Trophoblast cell (in vitro differentiated cells and primary cell): ENCODE data around the gene ADAM8.
"Not testable (repeated sequence)": the region's sequence is repeated elsewhere in the genome, so short reads cannot be mapped to it uniquely, and the experiment has no call there.

Experiments used
- DNase-seq, 2 donors: peaks; one replicate each; pipeline ENCODE4 v3.0.0-alpha.2; 2016
- H2AFZ ChIP-seq: 2 replicates; pipeline ENCODE4 v1.6.1; 2013; ENCODE audit warnings: low read length, moderate library complexity, mild to moderate bottlenecking; ENCODE audit not compliant: insufficient read depth, poor library complexity
- H2AK5ac ChIP-seq: 2 replicates; pipeline ENCODE4 v1.6.1; 2013; ENCODE audit warnings: mild to moderate bottlenecking, low read length
- H2BK120ac ChIP-seq: 2 replicates; pipeline ENCODE4 v1.6.1; 2013; ENCODE audit warnings: low read length, mild to moderate bottlenecking, moderate library complexity; ENCODE audit not compliant: insufficient read depth, poor library complexity
- H2BK12ac ChIP-seq: 2 replicates; pipeline ENCODE4 v1.6.1; 2013; ENCODE audit warnings: mild to moderate bottlenecking, low read length, moderate library complexity
- H2BK5ac ChIP-seq: 2 replicates; pipeline ENCODE4 v1.6.1; 2013; ENCODE audit warnings: low read length, low read depth, moderate library complexity, mild to moderate bottlenecking; ENCODE audit not compliant: poor library complexity
- H3K14ac ChIP-seq: 2 replicates; pipeline ENCODE4 v1.6.1; 2013; ENCODE audit warnings: mild to moderate bottlenecking, low read length
- H3K18ac ChIP-seq: 2 replicates; pipeline ENCODE4 v1.6.1; 2013; ENCODE audit warnings: mild to moderate bottlenecking, low read length
- H3K23ac ChIP-seq: 2 replicates; pipeline ENCODE4 v1.6.1; 2013; ENCODE audit warnings: low read length
- H3K27ac ChIP-seq: 2 replicates; pipeline ENCODE4 v1.5.1; 2013; ENCODE audit warnings: low read depth, mild to moderate bottlenecking, inconsistent platforms, low read length, moderate library complexity
- H3K27me3 ChIP-seq: 2 replicates; pipeline ENCODE4 v1.6.1; 2013; ENCODE audit warnings: inconsistent platforms, mild to moderate bottlenecking, low read length, moderate library complexity; ENCODE audit not compliant: insufficient read depth
- H3K36me3 ChIP-seq, 2 experiments: 1 replicate in 1 of 2; 2 replicates in 1 of 2; pipeline ENCODE4 v1.6.1; 2013; ENCODE audit warnings: low read length in 2 of 2, mild to moderate bottlenecking in 2 of 2, moderate library complexity in 1 of 2; ENCODE audit not compliant: insufficient read depth in 2 of 2, control insufficient read depth in 1 of 2
- H3K4ac ChIP-seq: 2 replicates; pipeline ENCODE4 v1.6.1; 2013; ENCODE audit warnings: low read depth, mild to moderate bottlenecking, low read length, moderate library complexity
- H3K4me1 ChIP-seq, 2 experiments: 1 replicate in 1 of 2; 2 replicates in 1 of 2; pipeline ENCODE4 v1.6.1; 2013; ENCODE audit warnings: low read length in 2 of 2, mild to moderate bottlenecking in 2 of 2, moderate library complexity in 1 of 2; ENCODE audit not compliant: insufficient read depth in 2 of 2, control insufficient read depth in 1 of 2
- H3K4me2 ChIP-seq: 2 replicates; pipeline ENCODE4 v1.6.1; 2013; ENCODE audit warnings: inconsistent platforms, mild to moderate bottlenecking, low read length, moderate library complexity
- H3K4me3 ChIP-seq: 2 replicates; pipeline ENCODE4 v1.5.1; 2013; ENCODE audit warnings: mild to moderate bottlenecking, low read depth, low read length, inconsistent platforms
- H3K79me1 ChIP-seq: one replicate; pipeline ENCODE4 v1.6.1; 2013; ENCODE audit warnings: low read length
- H3K79me2 ChIP-seq: 2 replicates; pipeline ENCODE4 v1.6.1; 2013; ENCODE audit warnings: low read length, mild to moderate bottlenecking; ENCODE audit not compliant: control insufficient read depth, insufficient read depth, poor library complexity
- H3K9ac ChIP-seq: 2 replicates; pipeline ENCODE4 v1.6.1; 2013; ENCODE audit warnings: mild to moderate bottlenecking, low read length
- H3K9me3 ChIP-seq: 2 replicates; pipeline ENCODE4 v1.6.1; 2013; ENCODE audit warnings: low read depth, mild to moderate bottlenecking, control low read depth, inconsistent platforms, low read length; ENCODE audit not compliant: insufficient read depth
- H4K12ac ChIP-seq: 2 replicates; pipeline ENCODE4 v1.6.1; 2013; ENCODE audit warnings: low read depth, mild to moderate bottlenecking, low read length, moderate library complexity
- H4K8ac ChIP-seq: 2 replicates; pipeline ENCODE4 v1.6.1; 2013; ENCODE audit warnings: low read depth, mild to moderate bottlenecking, low read length, moderate library complexity
- H4K91ac ChIP-seq: one replicate; pipeline ENCODE4 v1.6.1; 2013; ENCODE audit warnings: low read depth, mild to moderate bottlenecking, low read length, moderate library complexity
- WGBS: extraction: QIAGEN DNeasy Blood & Tissue Kit; methylation state at CpG from one replicate; pipeline ENCODE4 v1.1.7; 2013; ENCODE audit warnings: missing lambda C conversion rate; ENCODE audit not compliant: insufficient read length, insufficient coverage; ENCODE audit errors: extremely low coverage; 5-methylcytosine and 5-hydroxymethylcytosine counted together

ADAM8 gene

DNA sequence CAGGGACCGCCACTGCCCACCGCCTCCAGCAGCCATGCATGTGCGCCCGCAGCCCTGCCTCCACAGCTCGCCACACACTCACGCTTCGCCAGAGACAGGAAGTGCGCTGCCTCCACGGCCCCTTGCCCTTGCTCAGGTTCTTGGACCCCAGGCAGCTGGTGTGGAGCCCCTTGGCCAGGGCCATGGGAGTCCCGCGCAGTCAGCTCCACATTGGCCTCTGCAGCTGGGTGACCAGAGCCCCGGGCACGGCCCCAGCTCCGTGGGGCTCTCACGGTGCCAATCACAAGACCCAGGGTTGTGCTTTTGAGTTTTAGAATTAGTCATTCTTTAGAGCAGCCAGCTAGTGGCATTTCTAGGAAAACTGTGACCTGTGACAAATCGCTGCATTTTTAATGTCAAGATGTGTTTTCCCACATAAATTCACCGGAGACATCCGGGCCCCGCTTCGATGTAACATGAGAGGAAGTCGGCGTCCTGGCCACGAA is 50.9 kb downstream of the ADAM8 start:
- Histone ChIP-seq H2BK5ac (no peak overlapping the region), H3K27me3 (peaks cover 24% of the 10 kb centered on the region), H2BK120ac (peak overlapping the region; percentile 20), H3K36me3 (no peaks in the 10 kb centered on the region), H3K4me1 (peaks cover 0 to 4% of the 10 kb centered on the region in 2 experiments), H2BK12ac (no peak overlapping the region), H3K79me2 (no peaks in the 10 kb centered on the region), H3K14ac (no peak overlapping the region), H2AFZ (no peak overlapping the region), H4K12ac (peak overlapping the region; percentile 3), H3K4me2 (no peak overlapping the region), H3K9me3 (peaks cover 3% of the 10 kb centered on the region), H4K91ac (no peak overlapping the region), H3K27ac (no peak overlapping the region), H3K23ac (no peak overlapping the region), H2AK5ac (no peak overlapping the region), H3K79me1 (peaks cover 2% of the 10 kb centered on the region), H4K8ac (no peak overlapping the region), H3K4ac (no peak overlapping the region), H3K4me3 (no peak overlapping the region), H3K9ac (no peak overlapping the region), H3K18ac (no peak overlapping the region)
- no peak for DNase-seq
- no CpG with 5 or more reads among the region's 23 CpGs for WGBS

DNA sequence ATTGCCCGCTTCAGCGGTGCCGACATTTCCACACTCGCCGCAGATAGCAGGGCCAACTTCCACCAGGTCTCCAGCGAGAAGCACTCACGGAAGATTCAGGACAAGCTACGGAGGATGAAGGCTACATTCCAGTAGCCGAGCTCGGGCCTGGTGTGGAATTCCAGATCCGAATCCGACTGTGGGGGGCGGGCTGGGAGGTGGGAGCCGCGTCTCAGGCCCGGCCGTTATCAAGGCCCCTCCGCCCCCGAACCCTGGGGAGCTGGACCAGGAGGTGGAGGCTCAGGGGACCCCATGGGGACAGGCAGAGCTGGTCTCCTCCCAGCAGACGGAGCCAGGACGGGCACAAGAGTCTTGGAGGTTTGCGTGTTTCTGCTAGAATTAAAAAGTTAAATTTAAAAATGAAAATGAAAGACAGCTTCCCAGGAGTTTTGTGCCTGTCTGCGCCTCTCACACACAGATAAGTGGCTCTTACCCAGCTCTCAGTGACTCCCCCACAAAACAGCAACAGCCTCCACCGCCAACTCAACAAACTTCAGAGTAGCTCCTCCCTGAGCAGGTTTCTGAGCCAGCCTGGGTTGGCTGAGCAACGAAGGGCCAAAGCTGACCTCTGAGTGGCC is 51.8 kb downstream of the ADAM8 start:
- no peak overlapping the region for H3K4me2 ChIP-seq
- H3K4me1 ChIP-seq = no peaks in the 10 kb centered on the region
- H3K23ac ChIP-seq = no peak overlapping the region
- H3K4ac ChIP-seq = no peak overlapping the region
- no peak overlapping the region for H3K18ac ChIP-seq
- peak overlapping the region; percentile 20 for H2BK120ac ChIP-seq
- DNase-seq = no peak
- no peaks in the 10 kb centered on the region for H3K36me3 ChIP-seq
- H2AK5ac ChIP-seq = no peak overlapping the region
- H3K14ac ChIP-seq = peak overlapping the region; percentile 39
- H2BK12ac ChIP-seq = no peak overlapping the region
- peaks cover 2% of the 10 kb centered on the region for H3K79me1 ChIP-seq
- no peak overlapping the region for H3K4me3 ChIP-seq
- WGBS = no CpG with 5 or more reads among the region's 25 CpGs
- H4K91ac ChIP-seq = peak overlapping the region; percentile 55
- H2BK5ac ChIP-seq = no peak overlapping the region
- no peak overlapping the region for H4K8ac ChIP-seq
- peaks cover 3% of the 10 kb centered on the region for H3K9me3 ChIP-seq
- H3K9ac ChIP-seq = no peak overlapping the region
- no peak overlapping the region for H2AFZ ChIP-seq
- H4K12ac ChIP-seq = no peak overlapping the region
- no peak overlapping the region for H3K27ac ChIP-seq
- no peaks in the 10 kb centered on the region for H3K79me2 ChIP-seq
- peaks cover 18% of the 10 kb centered on the region for H3K27me3 ChIP-seq

GRCh38 chr10:133224076-133224475 is 52.6 kb downstream of the ADAM8 start:
- Histone ChIP-seq H4K91ac (no peak overlapping the region), H4K8ac (no peak overlapping the region), H3K4me3 (no peak overlapping the region), H3K4me1 (no peaks in the 10 kb centered on the region), H3K14ac (no peak overlapping the region), H3K23ac (no peak overlapping the region), H4K12ac (no peak overlapping the region), H3K9ac (no peak overlapping the region), H3K27me3 (peaks cover 10% of the 10 kb centered on the region), H3K36me3 (no peaks in the 10 kb centered on the region), H2AK5ac (no peak overlapping the region), H2AFZ (no peak overlapping the region), H3K27ac (no peak overlapping the region), H2BK12ac (no peak overlapping the region), H3K4me2 (no peak overlapping the region), H3K4ac (no peak overlapping the region), H3K79me1 (peaks cover 2% of the 10 kb centered on the region), H2BK5ac (no peak overlapping the region), H3K79me2 (no peaks in the 10 kb centered on the region), H2BK120ac (no peak overlapping the region), H3K9me3 (peaks cover under 1% of the 10 kb centered on the region), H3K18ac (no peak overlapping the region)
- DNase-seq = no peak
- no CpG with 5 or more reads among the region's 14 CpGs for WGBS

- not testable (repeated sequence) for H3K79me1 ChIP-seq, H3K27ac ChIP-seq, H3K4me1 ChIP-seq, H3K36me3 ChIP-seq, H3K4ac ChIP-seq, H2BK120ac ChIP-seq, H3K18ac ChIP-seq, H3K9me3 ChIP-seq, H3K9ac ChIP-seq, H3K23ac ChIP-seq, H2AK5ac ChIP-seq, H3K27me3 ChIP-seq, H2BK5ac ChIP-seq, H3K4me2 ChIP-seq, H4K8ac ChIP-seq, H3K14ac ChIP-seq, H4K91ac ChIP-seq, H3K79me2 ChIP-seq, H2BK12ac ChIP-seq, H2AFZ ChIP-seq, DNase-seq, H4K12ac ChIP-seq, H3K4me3 ChIP-seq
- WGBS = no CpG with 5 or more reads among the region's 22 CpGs
Measured at GRCh38 chr10:133221756-133222155, 54.9 kb downstream of the ADAM8 start.
